RWPE1 (cell line): Measurements from ENCODE around the gene PPP1R3D.

Experiments
- CTCF ChIA-PET: fragments of 350-600 bp; sonication (Branson Sonifier 250); formaldehyde crosslinking; extraction: SDS; loops from one replicate; lab custom pipeline; 2021; lab: Yijun Ruan, JAX
- POLR2A ChIA-PET: fragments of 400-600 bp; formaldehyde crosslinking; extraction: SDS; loops from one replicate; lab custom pipeline; 2020; ENCODE audit warnings: antibody characterized with exemption; ENCODE audit not compliant: low non-redundant PET; lab: Yijun Ruan, JAX
- DNase-seq: peaks from one replicate; pipeline ENCODE4 v3.0.0; 2012; ENCODE audit warnings: low spot score
- H3K27ac ChIP-seq: fragments of 450-650 bp; 2 replicates; pipeline ENCODE4 v1.5.1; 2017
- CTCF ChIP-seq: fragments of 450-650 bp; conservative IDR thresholded peaks from 2 replicates; pipeline ENCODE4 v1.5.1; 2017; ENCODE audit warnings: low read depth, mild to moderate bottlenecking

The PPP1R3D gene

GRCh38 chr20:59920944-59921343, 19.2 kb downstream of the PPP1R3D start:
- CTCF ChIA-PET: no interaction called here
- TF ChIP-seq CTCF: no peak

GRCh38 chr20:59912609-59913008, 27.5 kb downstream of the PPP1R3D start:
- ChIA-PET CTCF (interaction anchor here (0.5 to 0.9 kb wide), 3 partner anchors 15 to 912 kb away, joined by 3 to 5 read pairs (median 4); no protein-coding TSS in a partner anchor), POLR2A (no interaction called here)
- H3K27ac ChIP-seq: no peak overlapping the region
- no peak for DNase-seq
- no peak for TF ChIP-seq CTCF

More at GRCh38 chr20:59920944-59921343, 19.2 kb downstream of the PPP1R3D start:
- no peak for DNase-seq
- no peak overlapping the region for H3K27ac ChIP-seq
- POLR2A ChIA-PET: no interaction called here

DNA sequence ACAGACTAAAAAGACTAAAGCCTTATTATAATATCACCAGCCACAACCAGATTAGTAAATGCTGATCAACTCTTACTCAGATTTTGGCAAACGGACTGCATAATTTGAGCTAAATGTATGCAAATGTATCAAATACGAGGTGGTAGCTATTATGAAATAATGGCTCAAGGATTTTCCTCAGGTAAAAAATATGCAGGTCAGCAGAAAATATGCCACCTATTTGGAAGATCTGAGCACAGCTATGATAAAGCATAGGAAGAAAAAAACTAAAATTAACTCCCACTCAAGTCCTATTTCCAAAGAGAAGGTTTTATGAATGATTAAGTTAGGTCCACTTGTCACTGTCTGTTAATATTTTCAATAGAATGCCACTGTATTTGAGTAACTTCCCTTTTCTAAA, 29.1 kb downstream of the PPP1R3D start:
- no peak for DNase-seq
- CTCF ChIA-PET: interaction anchor here (0.7 to 1.7 kb wide), 5 partner anchors 10 to 175 kb away, joined by 3 to 7 read pairs (median 3); partner anchors contain the start of gene SYCP2
- no peak for TF ChIP-seq CTCF
- POLR2A ChIA-PET: no interaction called here
- no peak overlapping the region for H3K27ac ChIP-seq

DNA sequence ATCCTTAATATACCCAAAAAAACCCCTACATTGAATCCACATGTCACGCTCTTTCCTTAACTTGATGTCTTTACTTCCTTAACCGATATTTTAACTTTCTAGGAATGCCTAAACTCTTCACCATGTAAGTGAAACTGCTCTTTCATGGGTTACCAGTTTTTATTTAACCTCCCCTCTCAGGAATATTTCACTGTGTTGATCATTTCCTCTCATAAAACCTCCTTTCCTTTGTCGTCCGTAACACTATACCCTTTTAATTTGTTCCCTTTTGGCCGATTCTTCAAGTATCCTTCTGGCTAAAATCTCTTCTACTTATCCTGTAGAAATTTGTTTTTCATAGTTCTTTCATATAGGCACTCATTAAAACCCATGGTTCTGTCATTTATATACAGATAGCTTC, 31.2 kb downstream of the PPP1R3D start:
- ChIA-PET POLR2A (no interaction called here), CTCF (interaction anchor here (0.6 to 0.7 kb wide), 2 partner anchors 125 to 475 kb away, joined by 3 read pairs; no protein-coding TSS in a partner anchor)
- no peak for DNase-seq
- TF ChIP-seq CTCF: no peak
- H3K27ac ChIP-seq: no peak overlapping the region

DNA sequence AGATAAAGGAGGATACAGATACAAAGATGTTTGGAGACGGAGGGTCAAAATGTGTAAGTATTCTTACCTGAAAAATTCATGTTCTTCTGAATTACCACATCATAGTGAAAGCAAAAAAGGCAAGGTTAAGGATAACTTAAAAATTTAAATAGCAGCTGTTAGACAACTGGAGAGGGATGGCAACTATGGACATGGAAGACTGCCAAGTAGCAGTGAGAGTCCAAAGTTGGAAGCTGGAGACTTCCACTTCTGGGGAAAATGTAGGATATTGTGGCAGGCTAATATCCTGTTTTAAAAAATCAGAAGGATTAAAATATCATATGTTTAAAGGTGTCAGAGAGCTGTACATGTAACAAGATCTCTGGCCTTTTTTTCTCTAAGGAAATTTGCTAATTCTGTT, 36.5 kb downstream of the PPP1R3D start:
- ChIA-PET CTCF (no interaction called here), POLR2A (no interaction called here)
- no peak for DNase-seq
- no peak overlapping the region for H3K27ac ChIP-seq
- TF ChIP-seq CTCF: no peak

- ChIA-PET POLR2A (no interaction called here), CTCF (interaction anchor here (0.7 kb wide), 1 partner anchor 473 kb away, joined by 3 read pairs; no protein-coding TSS in a partner anchor)
- no peak overlapping the region for H3K27ac ChIP-seq
- no peak for TF ChIP-seq CTCF
- no peak for DNase-seq
Measured at GRCh38 chr20:59902470-59902869, 37.6 kb downstream of the PPP1R3D start.
